COLO668 (cell line): ENCODE data around the gene SBF1.

Experiments
- DNase-seq: peaks from one replicate; lab custom pipeline; 2025; ENCODE audit not compliant: unreplicated experiment; lab: John Stamatoyannopoulos, UW

The SBF1 gene

GRCh38 chr22:50506611-50507420 lies 32.0 kb upstream of the SBF1 start:
- peak; percentile 89 for DNase-seq

- peak; percentile 67 for DNase-seq
Measured at GRCh38 chr22:50505776-50506610, 31.2 kb upstream of the SBF1 start.

GRCh38 chr22:50505276-50505775 lies 30.5 kb upstream of the SBF1 start:
- no peak for DNase-seq

- no peak for DNase-seq
Measured at GRCh38 chr22:50504369-50505211, 29.8 kb upstream of the SBF1 start.

GRCh38 chr22:50503475-50504145 lies 28.8 kb upstream of the SBF1 start:
- no peak for DNase-seq

- no peak for DNase-seq
Measured at GRCh38 chr22:50502628-50503474, 28.0 kb upstream of the SBF1 start.

- DNase-seq, result no peak
Measured at GRCh38 chr22:50502096-50502495, 27.3 kb upstream of the SBF1 start.

GRCh38 chr22:50500452-50500851 lies 25.6 kb upstream of the SBF1 start:
- no peak for DNase-seq

- peak; percentile 73 for DNase-seq
Measured at GRCh38 chr22:50498322-50498890, 23.6 kb upstream of the SBF1 start.

GRCh38 chr22:50497093-50497492 lies 22.3 kb upstream of the SBF1 start:
- DNase-seq, result no peak

GRCh38 chr22:50490531-50491308 lies 15.9 kb upstream of the SBF1 start:
- DNase-seq, result peak; percentile 49

- no peak for DNase-seq
Measured at GRCh38 chr22:50489363-50490243, 14.8 kb upstream of the SBF1 start.

GRCh38 chr22:50488886-50489285 lies 14.1 kb upstream of the SBF1 start:
- no peak for DNase-seq

GRCh38 chr22:50488006-50488677 lies 13.3 kb upstream of the SBF1 start:
- no peak for DNase-seq

GRCh38 chr22:50487290-50488005 lies 12.6 kb upstream of the SBF1 start:
- DNase-seq, result no peak

- no peak for DNase-seq
Measured at GRCh38 chr22:50486561-50487289, 11.9 kb upstream of the SBF1 start, which contains the start of gene MIOX. Gene MIOX (plus strand): TSS chr22:50486859. CDS start chr22:50486898, 39 bp downstream.
